ENCODE measurements around the gene RGS3.

DNA sequence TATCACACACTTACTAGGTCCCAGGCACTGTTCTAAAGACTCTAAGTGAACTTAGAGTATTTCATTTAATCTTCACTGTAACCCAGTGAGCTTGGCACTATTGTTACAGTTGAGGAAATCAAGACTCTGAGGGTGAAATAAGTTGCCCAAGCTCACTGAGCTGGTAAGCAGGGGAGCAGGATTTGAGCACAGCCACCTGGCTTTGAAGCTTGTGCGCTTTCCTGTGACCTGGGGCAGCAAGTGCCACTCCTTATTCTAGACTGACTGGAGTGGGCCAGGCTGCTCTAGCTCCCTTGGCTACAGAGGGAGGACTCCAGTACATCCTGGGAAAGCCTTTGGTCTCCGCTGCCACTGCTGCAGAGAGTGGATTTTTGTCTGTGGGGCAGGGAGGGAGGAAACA is 50.0 kb downstream of the RGS3 start:
- TF ChIP-seq, protein P1, sequence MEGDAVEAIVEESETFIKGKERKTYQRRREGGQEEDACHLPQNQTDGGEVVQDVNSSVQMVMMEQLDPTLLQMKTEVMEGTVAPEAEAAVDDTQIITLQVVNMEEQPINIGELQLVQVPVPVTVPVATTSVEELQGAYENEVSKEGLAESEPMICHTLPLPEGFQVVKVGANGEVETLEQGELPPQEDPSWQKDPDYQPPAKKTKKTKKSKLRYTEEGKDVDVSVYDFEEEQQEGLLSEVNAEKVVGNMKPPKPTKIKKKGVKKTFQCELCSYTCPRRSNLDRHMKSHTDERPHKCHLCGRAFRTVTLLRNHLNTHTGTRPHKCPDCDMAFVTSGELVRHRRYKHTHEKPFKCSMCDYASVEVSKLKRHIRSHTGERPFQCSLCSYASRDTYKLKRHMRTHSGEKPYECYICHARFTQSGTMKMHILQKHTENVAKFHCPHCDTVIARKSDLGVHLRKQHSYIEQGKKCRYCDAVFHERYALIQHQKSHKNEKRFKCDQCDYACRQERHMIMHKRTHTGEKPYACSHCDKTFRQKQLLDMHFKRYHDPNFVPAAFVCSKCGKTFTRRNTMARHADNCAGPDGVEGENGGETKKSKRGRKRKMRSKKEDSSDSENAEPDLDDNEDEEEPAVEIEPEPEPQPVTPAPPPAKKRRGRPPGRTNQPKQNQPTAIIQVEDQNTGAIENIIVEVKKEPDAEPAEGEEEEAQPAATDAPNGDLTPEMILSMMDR (IDR thresholded peaks at IDR 0.05): no peak
- no peak for TF ChIP-seq POLR2A (IDR thresholded peaks at IDR 0.05)
